ENCODE results near the gene CR1.
"Not testable (repeated sequence)": the region's sequence is repeated elsewhere in the genome, so short reads cannot be mapped to it uniquely, and the experiment has no call there.

CR1 gene

DNA sequence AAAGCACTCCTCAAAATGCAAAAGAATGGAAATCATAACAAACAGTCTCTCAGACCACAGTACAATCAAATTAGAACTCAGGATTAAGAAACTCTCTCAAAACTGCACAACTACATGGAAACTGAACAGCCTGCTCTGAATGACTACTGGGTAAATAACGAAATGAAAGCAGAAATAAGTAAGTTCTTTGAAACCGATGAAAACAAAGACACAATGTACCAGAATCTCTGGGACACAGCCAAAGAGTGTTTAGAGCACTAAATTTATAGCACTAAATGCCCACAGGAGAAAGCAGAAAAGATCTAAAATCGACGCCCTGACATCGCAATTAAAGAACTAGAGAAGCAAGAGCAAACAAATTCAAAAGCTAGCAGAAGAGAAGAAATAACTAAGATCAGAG lies 95.2 kb downstream of the CR1 start:
- DNase-seq = not testable (repeated sequence)

DNA sequence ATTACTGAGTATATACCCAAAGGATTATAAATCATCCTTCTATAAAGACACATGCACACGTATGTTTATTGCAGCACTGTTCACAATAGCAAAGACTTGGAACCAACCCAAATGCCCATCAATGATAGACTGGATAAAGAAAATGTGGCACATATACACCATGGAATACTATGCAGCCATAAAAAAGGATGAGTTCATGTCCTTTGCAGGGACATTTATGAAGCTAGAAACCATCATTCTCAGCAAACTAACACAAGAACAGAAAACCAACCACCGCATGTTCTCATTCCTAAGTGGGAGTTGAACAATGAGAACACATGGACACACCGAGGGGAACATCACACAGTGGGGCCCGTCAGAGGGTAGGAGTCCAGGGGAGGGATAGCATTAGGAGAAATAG lies 98.1 kb downstream of the CR1 start:
- DNase-seq = not testable (repeated sequence)

DNA sequence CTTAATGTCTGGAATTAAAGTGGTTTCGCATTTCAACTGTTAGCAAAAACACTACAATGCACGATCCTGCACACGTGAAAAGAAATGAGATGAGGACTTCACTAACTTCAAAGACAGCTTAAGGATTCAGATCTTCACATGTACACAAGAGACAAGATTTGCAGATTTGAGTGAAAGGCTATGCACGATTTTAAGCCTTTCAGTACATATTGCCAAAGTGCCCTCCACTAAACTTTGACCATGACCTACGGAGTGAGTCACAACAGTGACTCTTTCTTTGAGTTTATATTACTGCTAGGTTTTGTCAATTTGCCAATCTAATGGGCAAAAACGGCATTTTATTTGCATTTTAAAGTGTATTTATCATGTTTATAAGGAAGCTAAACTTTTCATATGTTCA lies 107.8 kb downstream of the CR1 start:
- no peak for DNase-seq

DNA sequence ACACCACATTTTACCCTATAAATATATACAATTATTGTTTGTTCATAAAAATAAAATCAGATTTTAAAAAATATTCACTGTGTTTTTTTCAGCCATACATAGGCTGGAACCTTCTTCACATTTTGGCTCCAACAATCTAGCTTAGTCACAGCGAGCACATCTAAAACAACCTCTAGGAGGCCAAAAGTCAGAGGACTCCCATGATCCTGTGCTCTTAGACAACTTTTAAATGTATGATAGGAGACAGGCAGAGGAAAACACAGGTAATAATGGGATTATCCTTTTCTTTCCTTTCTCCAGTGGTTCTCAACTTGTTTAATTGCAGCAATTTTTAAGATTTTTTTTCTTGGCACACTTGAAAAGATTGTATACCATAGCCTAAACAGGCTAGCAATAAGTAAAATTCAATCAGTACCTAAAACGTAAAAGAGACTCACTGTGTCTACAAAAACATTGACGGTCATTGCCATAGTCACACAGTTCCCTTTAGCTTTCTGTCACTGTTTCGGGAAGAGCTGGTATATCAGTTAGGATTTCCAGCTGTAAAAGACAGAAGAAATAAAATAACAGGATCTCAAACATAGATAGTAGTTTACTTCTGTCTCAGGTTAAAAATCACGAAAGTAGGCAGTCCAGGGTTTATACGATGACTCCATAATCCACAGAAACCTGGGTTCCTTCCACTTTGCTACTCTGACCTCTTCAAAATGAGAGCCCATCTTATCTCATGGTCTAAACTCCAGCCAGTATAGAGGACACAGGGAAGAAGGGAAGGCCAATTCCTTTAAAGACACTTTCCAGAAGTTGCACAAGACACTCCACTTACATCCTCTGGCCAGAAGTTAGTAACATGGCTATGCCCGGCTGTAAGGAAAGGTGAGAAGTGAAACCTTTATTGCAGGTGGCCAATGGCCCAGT lies 109.7 kb downstream of the CR1 start:
- DNase-seq = no peak

DNA sequence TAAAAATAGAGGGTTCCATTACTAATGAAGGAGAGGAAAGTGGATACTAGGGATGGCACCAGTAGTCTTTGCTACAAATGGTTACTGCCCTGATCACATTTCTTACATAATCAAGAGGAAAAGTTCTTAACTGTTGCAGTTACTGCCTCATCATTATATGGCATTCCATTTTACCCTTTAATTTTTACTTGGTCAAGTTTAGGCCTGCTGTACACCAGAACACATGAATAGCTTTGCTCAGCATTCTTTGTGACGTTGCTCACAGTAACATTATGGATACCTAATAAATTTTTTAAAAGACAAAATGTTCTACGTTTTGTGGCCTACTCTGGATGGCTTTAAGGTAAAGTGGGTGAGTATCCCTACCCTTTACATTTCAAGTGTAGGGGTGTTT lies 110.4 kb downstream of the CR1 start:
- no peak for DNase-seq

DNA sequence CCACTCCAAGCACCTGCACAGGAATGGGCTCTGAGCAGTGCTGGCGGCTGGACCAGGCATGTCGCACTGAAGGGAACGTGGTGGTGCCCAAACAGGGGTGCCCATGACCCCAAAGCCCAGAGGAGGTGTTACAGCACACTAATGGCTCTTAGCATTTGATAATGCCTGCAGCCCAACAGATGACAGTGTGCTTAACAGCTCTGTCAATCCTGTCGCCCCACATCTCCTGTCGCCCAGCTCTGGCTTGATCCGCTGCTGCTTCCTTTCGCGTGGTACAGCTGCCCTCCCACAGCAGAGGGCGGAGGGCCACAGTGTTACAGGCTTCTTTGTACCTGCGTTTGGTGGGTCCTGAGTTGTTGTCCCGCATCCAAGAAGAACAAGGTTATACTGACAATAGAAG lies 116.8 kb downstream of the CR1 start:
- no peak for DNase-seq

DNA sequence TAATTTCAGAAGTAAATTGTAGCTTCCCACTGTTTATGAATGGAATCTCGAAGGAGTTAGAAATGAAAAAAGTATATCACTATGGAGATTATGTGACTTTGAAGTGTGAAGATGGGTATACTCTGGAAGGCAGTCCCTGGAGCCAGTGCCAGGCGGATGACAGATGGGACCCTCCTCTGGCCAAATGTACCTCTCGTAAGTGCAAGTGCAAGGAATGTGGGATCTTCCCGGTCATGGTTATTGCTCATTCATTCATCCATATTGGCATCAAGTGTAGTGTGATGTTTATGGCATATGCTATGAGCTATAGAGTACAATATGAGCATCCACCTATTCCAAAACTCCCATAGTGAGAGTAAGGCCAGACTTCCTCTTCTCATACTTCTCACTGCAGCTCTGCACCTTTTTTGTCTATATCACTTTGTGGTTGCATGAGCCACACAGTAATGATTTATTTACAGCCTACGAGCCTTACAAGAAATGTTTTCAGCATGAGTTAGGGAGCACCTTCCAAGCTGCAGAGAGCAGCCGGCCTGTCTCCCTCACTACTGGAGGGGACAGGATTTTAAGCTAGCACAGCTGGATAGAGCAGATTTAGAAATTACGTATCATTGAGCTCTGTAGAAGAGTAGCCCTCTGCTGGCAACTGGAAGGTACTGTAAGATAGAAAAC lies 124.0 kb downstream of the CR1 start:
- DNase-seq = no peak

DNA sequence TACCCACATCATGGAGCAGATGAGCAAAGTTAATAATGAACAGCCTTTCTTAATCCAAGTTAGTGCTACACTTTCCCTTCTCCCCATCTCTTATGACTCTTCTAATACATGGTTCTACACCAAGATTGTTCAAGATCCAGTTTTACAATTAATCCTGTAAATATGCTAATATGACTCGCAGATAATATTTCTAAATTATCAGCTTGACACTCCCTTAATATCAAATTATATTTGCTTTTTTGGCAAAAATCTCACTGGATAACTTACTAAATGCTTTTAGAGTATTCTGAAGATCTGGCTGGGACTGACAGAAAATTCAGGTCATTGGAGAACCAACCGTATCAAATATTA lies 124.6 kb downstream of the CR1 start:
- DNase-seq = no peak

DNA sequence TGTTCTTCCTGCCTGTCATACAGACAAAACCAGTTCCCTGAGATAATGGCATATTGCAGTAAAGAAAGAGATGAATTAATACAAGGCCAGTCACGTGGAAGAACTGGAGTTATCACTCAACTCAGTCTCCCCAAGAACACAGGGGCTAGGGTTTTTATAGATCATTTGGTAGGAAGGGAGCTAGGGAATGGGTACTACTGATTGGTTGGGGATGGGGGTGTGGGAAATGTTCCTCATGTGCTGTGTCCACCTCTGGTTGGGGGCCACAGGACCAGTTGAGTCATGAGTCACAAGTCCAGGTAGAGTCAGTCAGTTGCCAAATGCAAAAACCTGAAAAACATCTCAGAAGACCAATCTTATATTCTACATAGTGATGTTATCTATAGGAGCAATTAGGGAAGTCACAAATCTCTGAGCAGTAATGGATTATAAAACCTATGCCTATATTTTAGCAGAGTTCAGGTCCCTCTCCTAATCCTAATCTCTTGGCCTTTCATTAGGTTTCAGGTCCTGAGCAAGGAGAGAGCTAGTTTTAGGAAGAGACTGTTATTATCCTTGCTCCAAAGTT lies 129.6 kb downstream of the CR1 start:
- not testable (repeated sequence) for DNase-seq

DNA sequence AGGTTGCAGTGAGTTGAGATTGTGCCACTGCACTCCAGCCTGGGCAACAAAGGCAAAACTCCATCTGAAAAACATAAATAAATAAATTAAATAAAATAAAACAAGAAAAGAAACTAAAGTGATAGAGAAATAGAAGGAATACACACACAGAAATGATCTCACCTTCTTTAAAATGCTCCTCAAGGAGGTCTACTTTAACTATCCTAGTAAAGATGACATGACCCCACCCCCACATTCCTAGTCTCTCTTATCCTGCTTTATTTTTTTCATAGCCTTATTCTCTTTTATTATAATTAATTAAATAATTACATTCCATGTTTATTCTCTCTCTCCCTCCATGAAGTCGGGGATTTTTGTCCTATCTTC lies 131.0 kb downstream of the CR1 start:
- DNase-seq = no peak

DNA sequence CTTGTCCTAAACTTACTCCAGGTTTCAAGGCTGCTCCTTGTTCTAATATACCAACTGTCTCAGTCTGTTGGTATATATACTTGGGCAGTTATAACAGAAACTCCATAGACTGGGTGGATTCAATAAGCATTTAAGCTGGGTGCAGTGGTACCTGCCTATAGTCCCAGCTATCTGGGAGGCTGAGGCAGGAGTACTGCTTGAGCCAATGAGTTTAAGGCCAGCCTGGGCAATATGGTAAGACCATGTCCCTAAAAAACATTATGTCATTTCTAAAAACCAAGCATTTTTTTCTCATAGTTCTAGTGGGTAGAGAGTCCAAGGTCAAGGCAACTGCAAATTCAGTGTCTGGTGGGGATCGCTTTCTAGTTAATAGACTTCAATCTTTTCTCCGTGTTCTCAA lies 131.5 kb downstream of the CR1 start:
- DNase-seq = no peak

DNA sequence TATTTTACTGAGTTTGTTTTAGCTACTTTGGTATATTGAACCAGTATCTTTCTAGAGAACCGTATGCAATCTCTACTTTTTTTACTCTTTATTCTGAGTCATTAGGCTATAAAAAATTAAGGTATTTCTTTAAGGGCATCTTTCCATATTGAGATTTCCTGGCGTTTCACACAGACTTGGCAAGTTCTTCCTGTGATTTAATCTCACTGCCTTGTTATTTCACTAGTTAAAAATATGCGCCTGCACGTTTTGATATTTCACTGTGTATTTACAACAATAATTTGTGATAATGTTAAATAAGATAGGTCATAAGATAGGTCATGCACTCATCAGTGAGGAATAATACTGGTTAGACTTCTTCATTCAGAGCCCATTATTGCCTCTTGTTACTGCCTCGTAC lies 132.8 kb downstream of the CR1 start:
- no peak for DNase-seq

DNA sequence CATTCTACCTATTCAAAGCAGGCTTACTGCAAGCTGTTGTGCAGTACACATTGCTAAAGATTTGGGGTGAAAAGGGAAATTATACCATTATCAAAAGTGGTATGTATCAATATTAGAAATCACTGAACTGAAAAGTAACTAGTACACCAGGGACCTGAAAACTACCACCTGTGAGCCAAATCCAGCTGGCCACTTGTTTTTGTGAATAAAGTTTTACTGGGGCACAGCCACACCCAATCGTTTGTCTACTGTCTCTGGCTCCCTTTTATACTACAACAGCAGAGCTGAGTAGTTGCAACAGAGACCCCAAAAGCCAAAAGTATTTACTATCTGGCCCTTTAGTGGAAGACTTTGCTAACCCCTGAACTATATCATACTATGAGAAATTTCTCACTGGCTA lies 135.2 kb downstream of the CR1 start:
- no peak for DNase-seq

DNA sequence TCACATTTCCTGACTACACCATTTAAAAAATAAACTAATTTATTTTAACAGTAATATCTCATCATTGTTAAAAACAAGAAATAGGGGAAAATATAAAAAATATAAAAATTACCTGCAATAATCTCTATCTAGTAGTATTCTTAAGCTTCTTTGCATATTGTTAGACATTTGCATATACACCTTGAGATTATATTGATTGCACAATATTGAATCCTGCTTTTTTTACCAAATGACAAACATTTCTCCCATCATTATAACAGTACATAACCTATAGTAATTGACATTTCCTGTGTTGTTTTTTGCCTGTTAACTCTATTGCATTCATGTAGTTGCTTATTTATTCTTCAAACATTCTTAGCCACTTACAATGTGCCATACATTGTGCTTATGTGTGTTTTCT lies 137.3 kb downstream of the CR1 start:
- DNase-seq = no peak

DNA sequence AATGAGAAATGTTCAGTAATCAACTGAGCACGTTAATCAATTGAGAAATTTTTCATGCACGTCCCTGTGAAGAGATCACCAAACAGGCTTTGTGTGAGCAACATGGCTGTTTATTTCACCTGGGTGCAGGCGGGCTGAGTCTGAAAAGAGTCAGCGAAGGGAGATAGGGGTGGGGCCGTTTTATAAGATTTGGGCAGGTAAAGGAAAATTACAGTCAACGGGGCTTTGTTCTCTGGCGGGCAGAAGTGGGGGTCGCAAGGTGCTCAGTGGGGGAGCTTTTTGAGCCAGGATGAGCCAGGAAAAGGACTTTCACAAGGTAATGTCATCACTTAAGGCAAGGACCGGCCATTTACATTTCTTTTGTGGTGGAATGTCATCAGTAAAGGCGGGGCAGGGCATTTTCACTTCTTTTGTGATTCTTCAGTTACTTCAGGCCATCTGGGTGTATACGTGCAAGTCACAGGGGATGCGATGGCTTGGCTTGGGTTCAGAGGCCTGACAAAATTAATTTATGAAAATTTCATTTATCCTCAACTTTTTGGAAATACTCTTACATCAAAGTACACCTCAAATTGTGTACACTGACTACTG lies 137.8 kb downstream of the CR1 start:
- not testable (repeated sequence) for DNase-seq

DNA sequence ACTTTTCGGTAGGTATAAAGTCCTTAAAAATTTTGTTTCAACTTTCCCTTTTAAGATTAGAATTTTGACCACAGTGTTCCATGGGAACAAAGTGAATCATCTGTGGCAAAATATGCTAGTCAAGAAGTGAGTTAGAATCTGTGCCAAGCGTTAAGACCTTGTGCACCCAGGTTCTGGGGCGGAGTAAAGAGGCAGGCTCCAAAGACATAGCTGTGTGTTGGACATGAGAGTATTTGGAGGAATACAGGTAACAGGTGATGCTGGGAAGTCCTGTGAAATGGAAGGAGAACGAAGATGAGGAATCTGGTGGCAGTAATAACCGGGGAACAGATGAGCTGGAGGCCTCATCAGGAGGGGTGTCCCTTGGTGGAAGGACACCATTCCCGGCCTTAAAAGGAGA lies 138.3 kb downstream of the CR1 start:
- DNase-seq = not testable (repeated sequence)

DNA sequence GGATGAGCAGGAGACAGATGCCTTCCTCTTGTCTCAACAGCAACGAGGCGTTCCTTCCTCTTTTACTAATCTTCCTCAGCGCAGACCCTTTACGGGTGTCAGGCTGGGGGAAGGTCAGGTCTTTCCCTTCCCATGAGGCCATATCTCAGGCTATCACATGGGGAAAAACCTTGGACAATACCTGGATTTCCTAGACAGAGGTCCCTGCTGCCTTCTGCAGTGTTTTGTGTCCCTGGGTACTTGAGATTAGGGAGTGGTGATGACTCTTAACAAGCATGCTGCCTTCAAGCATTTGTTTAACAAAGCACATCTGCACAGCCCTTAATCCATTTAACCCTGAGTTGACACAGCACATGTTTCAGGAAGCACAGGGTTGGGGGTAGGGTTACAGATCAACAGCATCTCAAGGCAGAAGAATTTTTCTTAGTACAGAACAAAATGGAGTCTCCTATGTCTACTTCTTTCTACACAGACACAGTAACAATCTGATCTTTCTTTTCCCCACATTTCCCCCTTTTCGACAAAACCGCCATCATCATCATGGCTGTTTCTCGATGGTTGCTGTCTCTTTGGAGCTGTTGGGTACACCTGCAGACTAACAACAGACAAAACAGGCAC lies 139.7 kb downstream of the CR1 start:
- not testable (repeated sequence) for DNase-seq

DNA sequence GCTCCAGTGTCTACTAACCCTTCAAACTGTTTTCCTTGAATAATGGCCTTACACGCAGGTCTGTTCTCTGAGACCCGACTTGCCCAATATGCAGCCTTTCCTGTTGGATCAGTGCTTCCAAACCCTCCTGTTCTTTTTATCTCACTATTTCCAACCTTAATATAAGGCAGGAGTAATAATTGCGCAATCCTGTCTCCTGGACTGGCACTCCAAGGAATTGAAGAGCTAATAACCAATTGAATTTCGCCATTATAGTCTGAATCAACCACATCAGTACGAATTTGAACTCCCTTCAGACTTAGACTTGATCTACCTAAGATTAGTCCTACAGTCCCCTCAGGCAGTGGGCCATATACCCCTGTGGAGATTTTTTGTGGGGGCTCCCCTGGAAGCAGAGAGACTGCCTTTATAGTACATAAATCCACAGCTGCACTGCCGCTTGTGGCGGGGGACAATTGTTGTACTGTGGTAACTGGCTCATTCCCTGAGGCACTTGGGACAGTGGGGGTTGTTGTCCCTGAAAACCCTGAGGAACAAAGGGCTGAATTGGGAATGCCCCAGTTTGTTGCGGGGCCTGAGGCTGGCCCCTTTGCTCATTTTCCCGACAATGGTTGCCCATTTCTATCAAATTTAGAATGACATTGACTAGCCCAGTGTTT lies 142.7 kb downstream of the CR1 start:
- not testable (repeated sequence) for DNase-seq

DNA sequence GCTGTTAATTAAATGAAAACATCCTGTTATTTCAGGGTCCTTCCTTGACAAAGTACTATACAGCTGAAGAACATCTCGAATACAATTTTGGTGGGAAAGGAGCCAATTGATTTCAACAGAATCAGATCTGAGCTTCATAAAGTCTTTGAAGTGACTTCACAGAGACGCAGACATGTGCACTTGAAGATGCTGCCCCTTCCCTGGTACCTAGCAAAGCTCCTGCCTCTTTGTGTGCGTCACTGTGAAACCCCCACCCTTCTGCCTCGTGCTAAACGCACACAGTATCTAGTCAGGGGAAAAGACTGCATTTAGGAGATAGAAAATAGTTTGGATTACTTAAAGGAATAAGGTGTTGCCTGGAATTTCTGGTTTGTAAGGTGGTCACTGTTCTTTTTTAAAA lies 143.4 kb downstream of the CR1 start:
- not testable (repeated sequence) for DNase-seq

DNA sequence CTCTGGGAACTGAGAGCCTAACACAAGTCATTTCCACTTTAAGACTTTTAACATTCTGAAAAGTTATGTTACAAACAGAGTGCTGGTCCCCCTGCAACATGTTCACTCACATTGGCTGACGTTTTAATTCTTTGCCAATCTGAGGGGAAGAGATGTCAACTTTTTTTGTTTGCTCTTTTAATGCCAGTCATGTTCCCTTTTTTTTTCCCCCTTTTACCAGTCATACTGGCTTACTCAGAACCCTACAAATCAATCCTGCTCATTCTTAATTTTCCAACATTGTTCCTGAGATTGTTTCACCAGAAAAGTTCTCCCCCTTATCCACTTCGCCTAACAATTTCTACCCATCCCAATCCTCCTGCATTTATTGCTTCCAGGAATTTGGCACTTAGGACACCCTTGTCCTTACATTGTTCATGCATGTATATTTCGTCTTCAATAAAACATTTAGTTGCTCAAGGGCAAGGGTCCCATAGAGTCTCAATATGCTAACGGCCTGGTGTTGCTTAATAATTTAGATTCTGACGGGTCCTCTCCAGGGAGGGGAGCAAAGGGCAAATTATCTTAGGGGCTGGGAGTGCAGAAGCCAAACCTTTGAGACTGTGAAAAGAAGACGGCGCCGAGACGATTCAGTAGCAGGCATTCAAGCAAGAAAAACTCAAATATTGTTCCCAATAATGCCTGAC lies 148.4 kb downstream of the CR1 start:
- DNase-seq = no peak

DNA sequence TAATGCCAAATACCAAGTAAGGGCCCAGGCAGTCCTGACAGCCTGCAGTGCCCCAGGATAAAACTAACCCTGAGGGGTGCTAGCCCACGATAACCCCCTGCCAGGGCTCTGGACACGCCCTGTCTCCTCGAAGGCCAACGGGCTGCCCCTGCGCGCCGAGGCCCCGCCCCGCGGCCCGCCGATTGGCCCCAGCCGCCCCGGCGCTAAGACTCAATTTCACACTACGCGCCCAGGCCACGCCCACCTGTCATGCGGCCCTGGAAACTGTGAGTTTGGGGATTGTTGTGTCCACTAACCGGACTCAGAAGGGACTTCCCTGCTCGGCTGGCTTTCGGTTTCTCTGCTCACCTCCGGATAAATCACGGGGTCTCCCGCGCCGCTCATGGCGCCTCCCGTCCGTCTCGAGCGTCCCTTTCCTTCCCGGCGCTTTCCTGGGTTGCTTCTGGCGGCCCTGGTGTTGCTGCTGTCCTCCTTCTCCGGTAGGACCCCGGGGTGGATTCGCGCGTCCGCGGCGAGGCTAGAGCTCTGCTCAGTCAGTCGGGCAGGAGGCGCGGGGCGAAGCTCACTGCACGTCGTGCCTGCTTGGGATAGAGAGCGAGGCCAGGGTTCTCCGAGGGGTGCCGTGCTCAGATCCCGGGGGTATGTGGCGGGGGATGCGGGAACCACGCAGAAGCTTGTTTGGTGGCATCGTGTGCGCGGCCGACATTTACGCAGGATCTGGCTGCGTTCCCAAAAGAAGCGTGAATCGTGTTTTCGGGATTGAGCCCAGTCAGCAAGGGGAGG lies 149.1 kb downstream of the CR1 start, which contains the start of gene CR1L:
CR1L (plus strand) TSS at position 282 of the 783 bp plus-strand sequence; CDS start at position 383, 101 bp downstream.
- DNase-seq = peak; percentile 75
